ENCODE results near the gene NME3.

- no peak for TF ChIP-seq CTCF (conservative IDR thresholded peaks at IDR 0.05)
- no peak for TF ChIP-seq EZH2 (IDR thresholded peaks at IDR 0.05; ENCODE audit: low read depth)
These were observed 8.7 kb upstream of the NME3 start for GRCh38 chr16:1779741-1780676.
